HG02571 (cell line): ENCODE data around the gene SPATA24.
"Not testable (repeated sequence)": the region's sequence is repeated elsewhere in the genome, so short reads cannot be mapped to it uniquely, and the experiment has no call there.

Source experiments
- ATAC-seq: cut with Tn5 transposase; IDR thresholded peaks from one replicate; pipeline ENCODE4 v1.9.1; 2021; ENCODE audit warnings: mild to moderate bottlenecking, moderate library complexity; ENCODE audit not compliant: unreplicated experiment

Gene SPATA24, protein sequence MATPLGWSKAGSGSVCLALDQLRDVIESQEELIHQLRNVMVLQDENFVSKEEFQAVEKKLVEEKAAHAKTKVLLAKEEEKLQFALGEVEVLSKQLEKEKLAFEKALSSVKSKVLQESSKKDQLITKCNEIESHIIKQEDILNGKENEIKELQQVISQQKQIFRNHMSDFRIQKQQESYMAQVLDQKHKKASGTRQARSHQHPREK

GRCh38 chr5:139403787-139404483 is at the start of gene SPATA24:
TSS of gene SPATA24 (minus strand) at chr5:139404089. CDS start at chr5:139404060, 29 bp downstream.
- ATAC-seq = peak; percentile 79

DNA sequence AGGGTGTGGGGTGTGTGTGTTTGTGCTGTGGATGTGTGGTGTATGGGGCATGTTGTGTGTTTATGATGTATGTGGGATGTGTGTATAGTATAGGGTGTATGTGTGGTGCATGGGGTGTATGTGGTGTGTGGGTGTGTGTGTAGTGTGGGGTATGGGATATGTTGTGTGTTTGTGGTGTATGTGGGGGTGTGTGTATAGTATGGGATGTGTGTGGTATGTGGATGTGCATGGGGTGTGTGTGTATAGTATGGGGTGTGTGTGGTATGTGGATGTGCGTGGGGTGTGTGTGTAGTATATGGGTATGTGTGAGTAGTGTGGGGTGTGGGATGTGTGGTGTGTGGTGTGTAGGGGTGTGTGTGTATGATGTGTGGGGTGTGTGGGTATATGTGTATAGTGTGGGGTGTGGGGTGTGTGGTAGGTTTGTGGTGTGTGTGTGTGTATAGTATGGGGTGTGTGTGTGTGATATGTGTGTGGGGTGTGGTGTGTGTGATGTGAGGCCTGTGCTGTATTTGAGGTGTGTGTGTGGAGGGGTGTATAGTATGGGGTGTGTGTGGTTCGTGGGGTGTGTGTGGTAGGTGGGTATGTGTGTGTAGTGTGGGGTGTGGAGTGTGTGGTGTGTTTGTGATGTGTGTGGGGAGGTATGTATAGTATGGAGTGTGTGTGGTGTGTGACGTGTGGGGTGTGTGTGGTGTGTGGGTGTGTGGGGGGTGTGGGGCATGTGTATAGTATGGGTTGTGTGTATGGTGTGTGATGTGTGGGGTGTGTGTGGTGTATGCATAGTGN is 48.2 kb upstream of the SPATA24 start:
- no peak for ATAC-seq

- ATAC-seq = no peak
Observed at GRCh38 chr5:139451176-139451575, 47.3 kb upstream of the SPATA24 start.

DNA sequence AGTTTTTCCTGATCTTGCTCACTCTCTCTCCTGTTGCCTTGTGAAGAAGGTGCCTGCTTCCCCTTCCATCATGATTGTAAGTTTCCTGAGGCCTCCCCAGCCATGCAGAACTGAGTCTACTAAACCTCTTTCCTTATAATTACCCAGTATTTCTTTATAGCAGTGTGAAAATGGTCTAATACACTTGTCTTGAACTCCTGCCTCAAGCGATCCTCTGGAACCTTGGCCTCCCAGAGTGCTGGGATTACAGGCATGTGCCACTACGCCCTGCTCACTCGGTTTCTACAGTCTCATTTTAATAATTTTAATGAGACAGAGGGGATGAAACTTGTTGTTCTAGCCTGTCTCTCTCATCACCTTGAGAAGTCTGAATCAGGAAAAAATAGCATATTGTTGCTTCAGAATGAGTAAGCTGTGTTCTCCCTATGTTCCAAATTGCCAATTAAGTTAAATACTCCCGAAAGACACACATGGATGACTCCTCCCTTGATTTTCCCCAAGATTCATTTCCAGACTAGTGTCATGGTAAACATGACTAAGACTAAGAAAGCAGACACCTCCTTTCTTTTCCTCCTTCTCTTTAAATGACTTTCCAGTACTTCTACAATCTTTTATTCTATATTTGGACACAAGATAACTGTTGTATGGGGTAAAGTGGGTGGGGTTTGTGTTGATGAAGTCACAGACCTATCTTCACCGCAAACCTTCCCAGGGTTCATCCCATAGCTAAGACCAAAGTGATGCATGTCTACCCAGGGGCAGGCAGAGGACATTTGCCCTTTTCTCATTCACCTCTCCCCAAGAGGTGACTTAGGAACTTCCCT is 43.3 kb upstream of the SPATA24 start:
- peak; percentile 71 for ATAC-seq

DNA sequence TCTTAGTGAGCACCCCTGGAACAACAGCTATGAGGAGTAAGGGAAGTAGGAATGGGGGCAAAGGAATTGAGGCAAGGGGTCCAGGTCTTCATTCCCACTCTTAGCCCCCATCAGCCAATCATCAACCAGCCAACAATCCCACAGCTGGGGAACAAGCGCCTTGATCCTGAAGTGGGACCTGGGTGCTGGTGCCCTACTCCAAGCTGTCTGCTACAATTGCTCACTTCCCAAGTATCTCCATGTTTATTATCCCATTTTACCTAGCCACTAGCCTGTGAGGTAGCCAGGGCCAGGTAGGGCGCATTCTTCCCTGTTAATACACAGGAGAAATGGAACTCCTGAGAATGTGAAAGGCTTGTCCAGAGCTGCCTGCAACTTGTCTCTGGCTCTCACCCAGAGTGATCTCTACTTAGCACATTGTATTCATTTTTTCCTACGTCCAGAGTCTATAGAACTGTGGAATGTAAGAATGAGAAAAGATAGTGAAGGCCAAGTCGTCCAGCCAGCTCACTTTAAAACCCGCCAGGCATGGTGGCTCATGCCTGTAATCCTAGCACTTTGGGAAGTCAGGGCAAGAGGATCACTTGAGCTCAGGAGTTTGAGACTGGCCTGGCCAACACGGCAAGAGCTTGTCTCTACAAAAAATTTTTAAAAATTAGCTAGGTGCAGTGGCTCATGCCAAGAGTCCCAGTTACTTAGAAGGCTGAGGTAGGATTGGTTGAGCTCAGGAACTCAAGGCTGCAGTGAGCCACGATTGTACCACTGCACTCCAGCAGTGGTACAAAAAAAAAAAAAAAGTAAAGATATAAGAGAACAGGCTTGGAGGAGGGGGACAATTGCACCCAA is 41.7 kb upstream of the SPATA24 start:
- no peak for ATAC-seq

GRCh38 chr5:139443831-139444453 is 40.1 kb upstream of the SPATA24 start:
- ATAC-seq = no peak

GRCh38 chr5:139440416-139440815 is 36.5 kb upstream of the SPATA24 start:
- not testable (repeated sequence) for ATAC-seq

- peak; percentile 88 for ATAC-seq
Observed at GRCh38 chr5:139439013-139439903, 35.4 kb upstream of the SPATA24 start, which contains the start of gene DNAJC18. TSS of gene DNAJC18 (minus strand) at chr5:139439525. CDS start at chr5:139439445, 80 bp downstream.

DNA sequence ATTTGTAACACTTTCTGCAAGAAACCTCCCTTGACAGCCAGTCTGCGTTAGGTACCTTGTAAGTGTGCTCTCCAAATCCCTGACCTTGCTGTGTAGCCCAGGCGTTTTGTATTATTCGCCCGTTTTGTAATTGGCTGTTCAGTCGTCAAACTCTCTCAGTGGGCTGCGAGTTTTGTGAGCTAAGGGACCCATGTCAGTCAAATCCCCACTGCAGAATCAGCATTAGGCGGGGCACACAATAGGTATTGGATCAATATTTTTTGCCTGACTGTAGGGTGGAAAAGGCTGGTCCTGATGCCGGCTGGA is 34.8 kb upstream of the SPATA24 start:
- no peak for ATAC-seq

DNA sequence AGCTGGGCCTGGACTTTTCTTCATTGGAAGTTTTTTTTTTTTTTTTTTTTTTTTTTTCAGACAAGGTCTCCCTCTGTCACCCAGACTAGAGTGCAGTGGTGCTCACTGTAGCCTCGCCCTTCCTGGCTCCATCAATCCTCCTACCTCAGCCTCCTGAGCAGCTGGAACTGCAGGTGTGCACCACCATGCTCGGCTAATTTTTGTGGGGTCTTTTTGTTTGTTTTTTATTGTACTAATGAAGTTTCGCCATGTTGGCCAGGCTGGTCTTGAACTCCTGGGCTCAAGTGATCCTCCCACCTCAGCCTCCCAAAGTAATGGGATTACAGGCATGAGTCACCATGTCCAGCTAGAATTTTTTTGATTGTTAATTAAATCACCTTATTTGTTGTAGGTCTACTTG is 31.8 kb upstream of the SPATA24 start:
- no peak for ATAC-seq

DNA sequence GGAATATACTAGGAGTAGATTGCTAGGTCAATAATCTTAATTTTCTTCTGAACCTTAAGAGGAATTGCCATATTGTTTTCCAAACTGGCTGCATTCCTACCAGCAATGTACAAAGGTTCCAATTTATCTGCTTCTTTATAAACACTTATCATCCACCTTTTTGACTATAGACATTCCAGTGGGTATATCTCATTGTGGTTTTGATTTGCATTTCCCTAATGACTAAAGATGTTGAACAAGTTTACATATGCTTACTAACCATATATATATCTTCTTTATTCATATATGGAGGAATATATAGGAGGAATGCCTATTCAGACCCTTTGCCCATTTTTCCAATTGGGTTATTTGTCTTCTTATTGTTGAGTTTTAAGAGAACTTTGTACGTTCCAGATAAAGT is 27.8 kb upstream of the SPATA24 start:
- no peak for ATAC-seq

DNA sequence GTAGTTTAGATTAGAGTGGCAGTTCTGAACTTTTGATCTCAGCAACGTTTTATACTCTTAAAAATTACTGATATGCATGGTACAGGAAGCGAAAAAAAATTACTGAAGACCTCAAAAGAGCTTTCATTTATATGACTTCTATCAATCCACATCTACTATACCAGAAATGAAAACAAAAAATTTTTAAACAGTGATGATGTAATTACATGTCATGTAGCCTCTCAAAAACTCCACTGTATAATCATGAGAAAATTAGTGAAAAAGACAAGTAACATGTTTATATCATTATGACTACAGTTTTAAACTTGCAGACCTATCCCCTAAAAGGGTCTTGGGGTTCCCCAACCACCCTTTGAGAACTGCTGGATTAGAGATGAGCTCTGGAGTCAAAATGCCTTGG is 26.1 kb upstream of the SPATA24 start:
- ATAC-seq = no peak

DNA sequence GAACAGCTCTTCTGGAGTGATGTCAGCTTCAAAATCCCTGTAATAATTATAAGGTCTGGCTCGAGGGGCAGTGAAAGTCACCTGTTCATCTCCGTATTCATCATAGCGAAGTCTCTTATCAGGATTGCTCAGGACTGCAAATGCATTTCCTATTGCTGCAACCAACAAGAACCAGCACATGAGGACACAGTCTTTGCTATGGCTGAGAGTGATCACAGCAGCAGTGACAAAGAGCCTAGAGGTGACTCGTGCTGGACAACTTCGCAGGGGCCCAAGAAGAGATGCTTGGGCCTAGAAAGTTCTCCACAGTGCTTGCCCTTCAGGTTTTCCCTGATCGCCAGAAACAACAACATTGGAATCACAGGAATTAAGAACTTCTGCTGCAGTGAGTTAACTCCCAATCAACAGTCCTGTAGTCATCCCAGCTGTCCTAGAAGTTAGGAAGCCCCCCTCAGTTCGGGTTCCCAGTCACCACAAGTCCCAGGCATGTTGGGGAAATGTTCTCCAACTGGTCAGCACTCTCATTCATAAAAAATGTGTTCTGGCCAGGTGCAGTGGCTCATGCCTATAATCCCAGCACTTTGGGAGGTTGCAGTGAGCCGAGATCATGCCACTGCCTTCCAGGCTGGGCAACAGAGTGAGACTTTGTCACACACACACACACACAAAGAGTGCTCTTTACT is 22.5 kb upstream of the SPATA24 start:
- ATAC-seq = no peak

GRCh38 chr5:139425497-139425896 is 21.6 kb upstream of the SPATA24 start:
- ATAC-seq = no peak

GRCh38 chr5:139422307-139422893 is 18.5 kb upstream of the SPATA24 start:
- no peak for ATAC-seq

GRCh38 chr5:139419226-139420192 is 15.6 kb upstream of the SPATA24 start:
- no peak for ATAC-seq

GRCh38 chr5:139418793-139419192 is 14.9 kb upstream of the SPATA24 start:
- ATAC-seq = no peak
